NB4 (cell line): ENCODE results near the gene RABL6.
"Not testable (repeated sequence)": the region's sequence is repeated elsewhere in the genome, so short reads cannot be mapped to it uniquely, and the experiment has no call there.

Source experiments
- DNase-seq: peaks from one replicate; pipeline ENCODE4 v3.0.0; 2010; ENCODE audit warnings: low read depth
- H3K4me3 ChIP-seq: one replicate; pipeline ENCODE4 v1.5.1; 2011; ENCODE audit warnings: mild to moderate bottlenecking, low read depth, low read length, moderate library complexity
- MYC ChIP-seq: IDR thresholded peaks from 2 replicates; pipeline ENCODE4 v1.6.1; 2011; ENCODE audit warnings: low read depth, low read length
- POLR2A ChIP-seq: IDR thresholded peaks from 2 replicates; pipeline ENCODE4 v1.6.1; 2011; ENCODE audit warnings: mild to moderate bottlenecking; ENCODE audit not compliant: insufficient read length; ENCODE audit errors: extremely low read depth
- TF ChIP-seq, protein P1 (sequence below): IDR thresholded peaks from one replicate; pipeline ENCODE4 v1.5.1; 2012; ENCODE audit warnings: low read depth, low read length
- TF ChIP-seq, protein P2 (sequence below): IDR thresholded peaks from 2 replicates; pipeline ENCODE4 v1.6.1; 2011; ENCODE audit warnings: low read depth, low read length

RABL6 gene

DNA sequence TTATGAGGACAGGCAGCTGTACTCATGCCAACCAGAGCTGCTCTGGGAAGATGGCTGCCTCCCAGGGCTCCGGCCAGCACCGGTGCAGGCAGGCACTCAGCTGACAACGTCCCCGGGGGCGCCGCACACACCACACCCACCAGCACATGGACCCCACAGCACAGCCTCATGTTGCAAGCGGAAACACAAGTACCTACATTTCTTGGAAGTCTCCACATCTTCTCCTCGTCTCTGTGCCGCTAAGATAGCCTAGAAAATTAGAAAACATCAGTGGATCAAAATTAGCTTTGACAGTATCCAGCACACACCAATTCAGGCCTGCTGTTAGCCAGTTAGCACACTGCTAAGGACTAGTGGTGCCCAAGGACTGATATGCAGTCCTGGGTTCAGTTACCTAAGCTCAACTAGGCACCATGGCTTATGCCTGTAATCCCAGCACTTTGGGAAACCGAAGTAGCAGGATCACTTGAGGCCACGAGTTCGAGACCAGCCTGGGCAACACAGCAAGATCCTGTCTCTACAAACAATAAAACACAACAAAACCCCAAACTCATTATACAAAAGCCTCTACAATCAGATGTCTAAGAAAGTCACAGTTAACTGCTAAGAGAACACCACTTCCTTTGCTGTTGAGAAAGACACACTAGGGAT lies 56.0 kb downstream of the RABL6 start:
- no peak for DNase-seq
- TF ChIP-seq, protein P1, sequence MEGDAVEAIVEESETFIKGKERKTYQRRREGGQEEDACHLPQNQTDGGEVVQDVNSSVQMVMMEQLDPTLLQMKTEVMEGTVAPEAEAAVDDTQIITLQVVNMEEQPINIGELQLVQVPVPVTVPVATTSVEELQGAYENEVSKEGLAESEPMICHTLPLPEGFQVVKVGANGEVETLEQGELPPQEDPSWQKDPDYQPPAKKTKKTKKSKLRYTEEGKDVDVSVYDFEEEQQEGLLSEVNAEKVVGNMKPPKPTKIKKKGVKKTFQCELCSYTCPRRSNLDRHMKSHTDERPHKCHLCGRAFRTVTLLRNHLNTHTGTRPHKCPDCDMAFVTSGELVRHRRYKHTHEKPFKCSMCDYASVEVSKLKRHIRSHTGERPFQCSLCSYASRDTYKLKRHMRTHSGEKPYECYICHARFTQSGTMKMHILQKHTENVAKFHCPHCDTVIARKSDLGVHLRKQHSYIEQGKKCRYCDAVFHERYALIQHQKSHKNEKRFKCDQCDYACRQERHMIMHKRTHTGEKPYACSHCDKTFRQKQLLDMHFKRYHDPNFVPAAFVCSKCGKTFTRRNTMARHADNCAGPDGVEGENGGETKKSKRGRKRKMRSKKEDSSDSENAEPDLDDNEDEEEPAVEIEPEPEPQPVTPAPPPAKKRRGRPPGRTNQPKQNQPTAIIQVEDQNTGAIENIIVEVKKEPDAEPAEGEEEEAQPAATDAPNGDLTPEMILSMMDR: no peak
- TF ChIP-seq, protein P2, sequence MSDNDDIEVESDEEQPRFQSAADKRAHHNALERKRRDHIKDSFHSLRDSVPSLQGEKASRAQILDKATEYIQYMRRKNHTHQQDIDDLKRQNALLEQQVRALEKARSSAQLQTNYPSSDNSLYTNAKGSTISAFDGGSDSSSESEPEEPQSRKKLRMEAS: no peak
- TF ChIP-seq POLR2A (no peak), MYC (no peak)
- no peak overlapping the region for H3K4me3 ChIP-seq

DNA sequence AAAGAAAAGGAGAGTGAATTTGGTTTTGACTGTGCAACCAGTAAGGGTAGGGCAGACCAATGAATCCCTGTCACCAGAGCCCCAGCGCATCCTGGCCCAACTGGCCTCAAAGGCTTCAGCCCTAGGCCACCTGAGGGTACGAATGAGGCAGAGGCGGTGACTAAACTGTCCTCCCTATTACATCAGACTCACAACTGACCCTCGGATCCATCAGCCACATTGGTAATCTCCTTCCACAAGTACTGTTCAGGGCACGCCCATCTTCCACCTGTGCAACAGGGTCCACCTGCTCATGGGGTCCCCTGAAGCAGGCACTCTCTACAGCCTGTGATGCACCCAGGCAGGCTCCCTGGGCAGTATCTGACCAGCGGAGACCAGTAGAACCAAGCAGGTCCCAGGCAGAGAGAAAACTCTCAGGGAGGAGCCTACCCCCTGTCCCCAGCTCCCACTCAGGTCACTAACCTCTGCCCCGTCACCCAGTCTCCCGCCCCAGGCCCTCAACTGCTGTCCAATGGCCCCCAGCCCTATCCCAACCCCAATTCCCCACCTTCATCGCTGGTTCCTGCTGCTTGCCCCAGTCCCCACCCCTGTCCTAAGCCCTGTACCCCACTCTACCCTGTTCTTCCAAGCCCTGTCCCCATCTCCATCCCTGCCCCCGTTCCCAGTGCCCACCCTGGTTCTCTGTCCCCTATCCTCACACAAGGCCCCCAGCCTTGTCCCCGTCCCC lies 57.5 kb downstream of the RABL6 start:
- TF ChIP-seq MYC (no peak), POLR2A (no peak)
- TF ChIP-seq, protein P1: no peak
- TF ChIP-seq, protein P2: no peak
- DNase-seq: no peak
- peak overlapping the region; percentile 69 for H3K4me3 ChIP-seq

DNA sequence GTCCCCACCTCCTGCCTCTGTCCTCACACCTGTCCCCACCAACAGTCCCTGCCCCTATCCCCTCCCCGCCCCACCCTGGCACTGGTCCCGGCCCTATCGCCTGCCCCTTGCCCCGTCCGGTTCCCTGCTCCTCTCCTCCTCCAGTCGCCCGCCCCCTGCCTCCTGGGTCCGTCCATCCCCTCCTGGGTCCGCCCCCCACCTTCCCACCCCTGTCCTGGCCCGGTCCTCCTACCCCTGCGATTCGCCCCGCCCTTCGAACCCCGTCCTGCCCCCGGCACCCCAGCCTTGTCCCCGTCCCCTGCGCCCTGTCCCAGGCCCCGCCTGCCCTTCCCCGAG lies 58.0 kb downstream of the RABL6 start:
- no peak for DNase-seq
- TF ChIP-seq POLR2A: no peak
- no peak for TF ChIP-seq MYC

DNA sequence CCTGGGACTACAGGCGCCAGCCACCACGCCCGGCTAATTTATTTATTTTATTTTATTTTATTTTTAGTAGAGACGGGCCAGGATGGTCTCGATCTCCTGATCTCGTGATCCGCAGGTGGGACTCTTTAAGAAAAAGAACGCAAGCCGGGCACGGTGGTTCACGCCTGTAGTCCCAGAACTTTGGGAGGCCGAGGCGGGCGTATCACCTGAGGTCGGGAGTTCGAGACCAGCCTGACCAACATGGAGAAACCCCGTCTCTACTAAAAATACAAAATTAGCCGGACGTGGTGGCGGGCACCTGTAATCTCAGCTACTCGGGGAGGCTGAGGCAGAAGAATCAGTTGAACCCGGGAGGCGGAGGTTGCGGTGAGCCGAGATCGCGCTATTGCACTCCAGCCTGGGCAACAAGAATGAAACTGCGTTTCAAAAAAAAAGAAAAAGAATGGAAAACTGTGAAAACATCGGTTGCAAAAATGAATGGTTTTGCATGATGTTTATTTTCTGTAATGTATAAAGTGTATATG lies 59.2 kb downstream of the RABL6 start:
- peak overlapping the region; percentile 59 for H3K4me3 ChIP-seq
- not testable (repeated sequence) for DNase-seq

More for the DNA sequence above, 58.0 kb downstream of the RABL6 start:
- peak overlapping the region; percentile 69 for H3K4me3 ChIP-seq

DNA sequence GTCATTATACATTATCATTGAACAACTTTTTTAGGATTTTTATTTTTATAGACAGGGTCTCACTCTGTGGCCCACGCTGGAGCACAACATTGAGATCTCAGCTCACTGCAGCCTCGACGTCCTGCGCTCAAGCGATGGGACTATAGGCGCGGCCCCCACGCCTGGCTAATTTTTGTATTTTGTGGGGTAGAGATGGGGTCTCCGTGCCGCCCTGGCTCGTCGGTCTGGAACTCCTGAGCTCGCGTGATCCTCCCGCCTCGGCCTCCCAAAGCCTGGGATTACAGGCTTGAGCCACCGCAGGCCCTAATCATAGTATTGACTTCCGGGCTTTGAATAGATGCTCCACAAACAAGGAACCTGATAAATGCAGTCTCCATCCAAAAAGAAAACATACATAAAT lies 59.7 kb downstream of the RABL6 start:
- H3K4me3 ChIP-seq: no peak overlapping the region
- no peak for DNase-seq
- TF ChIP-seq, protein P2: no peak
- TF ChIP-seq POLR2A (no peak), MYC (no peak)
- TF ChIP-seq, protein P1: no peak

DNA sequence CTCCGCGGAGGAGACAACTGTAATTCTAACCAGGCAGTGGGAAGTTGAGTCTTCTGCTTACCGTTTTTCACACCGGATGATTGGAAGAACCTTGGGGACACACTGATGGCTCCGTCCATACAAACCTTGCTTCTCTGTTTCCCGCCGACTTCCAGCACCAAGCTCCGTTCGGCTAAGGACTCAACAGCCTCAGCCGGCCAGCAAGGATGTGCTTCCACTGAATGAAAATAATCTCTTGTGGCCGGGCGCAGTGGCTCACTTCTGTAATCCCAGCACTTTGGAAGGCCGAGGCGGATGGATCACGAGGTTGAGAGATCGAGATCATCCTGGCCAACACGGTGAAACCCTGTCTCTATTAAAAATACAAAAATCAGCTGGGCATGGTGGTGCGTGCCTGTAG lies 60.2 kb downstream of the RABL6 start:
- DNase-seq: no peak
- TF ChIP-seq MYC (no peak), POLR2A (no peak)
- TF ChIP-seq, protein P2: no peak
- TF ChIP-seq, protein P1: no peak
- no peak overlapping the region for H3K4me3 ChIP-seq

DNA sequence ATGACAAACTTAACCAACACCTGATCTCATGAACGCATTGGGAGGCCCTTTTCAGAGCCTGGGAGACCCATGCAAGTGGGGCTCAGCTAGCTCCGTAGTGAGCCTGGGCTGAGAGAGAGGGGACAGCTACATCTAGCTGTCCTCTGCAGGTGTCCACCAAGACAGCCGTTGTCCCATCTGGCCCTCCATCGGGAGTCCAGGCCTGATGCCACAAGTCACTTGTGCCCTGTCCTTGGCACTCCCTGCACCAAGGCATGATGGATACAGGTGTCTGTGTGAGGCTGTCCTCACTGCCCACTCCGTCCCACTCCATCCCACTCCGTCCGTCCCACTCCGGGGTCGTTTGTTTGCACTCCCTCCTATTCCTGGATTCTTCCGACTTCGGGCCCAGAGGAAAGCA lies 60.9 kb downstream of the RABL6 start:
- no peak overlapping the region for H3K4me3 ChIP-seq
- DNase-seq: no peak
- TF ChIP-seq MYC (no peak), POLR2A (no peak)
- TF ChIP-seq, protein P2: no peak
- TF ChIP-seq, protein P1: no peak

DNA sequence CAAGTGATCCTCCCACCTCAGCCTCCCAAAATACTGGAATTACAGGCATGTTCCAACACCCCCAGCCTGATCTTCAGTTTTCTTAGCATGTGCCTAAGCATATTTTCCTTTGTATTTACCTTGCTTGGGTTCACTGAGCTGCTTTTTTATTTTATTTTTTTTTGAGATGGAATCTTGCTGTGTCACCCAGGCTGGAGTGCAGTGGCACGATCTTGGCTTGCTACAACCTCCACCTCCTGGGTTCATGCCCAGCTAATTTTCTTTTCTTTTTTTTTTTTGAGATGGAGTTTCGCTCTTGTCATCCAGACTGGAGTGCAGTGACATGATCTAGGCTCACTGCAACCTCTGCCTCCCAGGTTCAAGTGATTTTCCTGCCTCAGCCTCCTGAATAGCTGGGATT lies 61.9 kb downstream of the RABL6 start:
- DNase-seq, H3K4me3 ChIP-seq: not testable (repeated sequence)
